NCI-H1417 treated with DMSO at 0.1 percent for 48 hours (cell line): Measurements from ENCODE around the gene IL17RA.

Source experiments
- DNase-seq: peaks from one replicate; lab custom pipeline; 2025; lab: John Stamatoyannopoulos, UW

The IL17RA gene

GRCh38 chr22:17106161-17106784 lies 21.5 kb downstream of the IL17RA start:
- DNase-seq: no peak

- DNase-seq: no peak
Observed at GRCh38 chr22:17106785-17107546, 22.2 kb downstream of the IL17RA start.

GRCh38 chr22:17107547-17107810 lies 22.7 kb downstream of the IL17RA start:
- DNase-seq: no peak

GRCh38 chr22:17108256-17109112 lies 23.7 kb downstream of the IL17RA start:
- no peak for DNase-seq

- DNase-seq: no peak
Observed at GRCh38 chr22:17109113-17109865, 24.5 kb downstream of the IL17RA start.

GRCh38 chr22:17109976-17110375 lies 25.2 kb downstream of the IL17RA start:
- DNase-seq: no peak

- no peak for DNase-seq
Observed at GRCh38 chr22:17110791-17111550, 26.2 kb downstream of the IL17RA start.

GRCh38 chr22:17112491-17113042 lies 27.8 kb downstream of the IL17RA start:
- no peak for DNase-seq

GRCh38 chr22:17113600-17113999 lies 28.8 kb downstream of the IL17RA start:
- DNase-seq: no peak

GRCh38 chr22:17114173-17114897 lies 29.5 kb downstream of the IL17RA start:
- DNase-seq: no peak

- DNase-seq: no peak
Observed at GRCh38 chr22:17114898-17115235, 30.1 kb downstream of the IL17RA start.

GRCh38 chr22:17115236-17115635 lies 30.4 kb downstream of the IL17RA start:
- DNase-seq: no peak

- no peak for DNase-seq
Observed at GRCh38 chr22:17115945-17116565, 31.3 kb downstream of the IL17RA start.

GRCh38 chr22:17116572-17117330 lies 32.0 kb downstream of the IL17RA start:
- no peak for DNase-seq

- no peak for DNase-seq
Observed at GRCh38 chr22:17117400-17117799, 32.6 kb downstream of the IL17RA start.

GRCh38 chr22:17117890-17118289 lies 33.1 kb downstream of the IL17RA start:
- DNase-seq: no peak

GRCh38 chr22:17118342-17118741 lies 33.5 kb downstream of the IL17RA start:
- DNase-seq: no peak

- no peak for DNase-seq
Observed at GRCh38 chr22:17119481-17120202, 34.8 kb downstream of the IL17RA start.

GRCh38 chr22:17120281-17120680 lies 35.5 kb downstream of the IL17RA start:
- no peak for DNase-seq
